Brain microvascular endothelial cell (primary cell): ENCODE data around the gene FMOD.

Experiments used
- DNase-seq: peaks from one replicate; pipeline ENCODE4 v3.0.0-alpha.2; 2020
- H3K27ac ChIP-seq: fragments of 250-450 bp; sonication (Bioruptor Pico); 2 replicates; pipeline ENCODE4 v1.5.1; 2020; ENCODE audit warnings: mild to moderate bottlenecking, moderate library complexity
- H3K27me3 ChIP-seq: fragments of 250-450 bp; sonication (Bioruptor Pico); replicated peaks from 2 replicates; pipeline ENCODE4 v1.5.1; 2020; ENCODE audit warnings: mild to moderate bottlenecking
- H3K36me3 ChIP-seq: fragments of 250-450 bp; sonication (Bioruptor Pico); replicated peaks from 2 replicates; pipeline ENCODE4 v1.5.1; 2020; ENCODE audit warnings: mild to moderate bottlenecking
- H3K4me3 ChIP-seq: 2 replicates; pipeline ENCODE4 v1.5.1; 2011; ENCODE audit warnings: low read depth, mild to moderate bottlenecking, control low read depth, low read length, moderate library complexity
- CTCF ChIP-seq: IDR thresholded peaks from 2 replicates; pipeline ENCODE4 v1.5.1; 2011; ENCODE audit warnings: low read depth, mild to moderate bottlenecking, moderate library complexity, low read length, control low read depth, inconsistent platforms; ENCODE audit errors: missing control alignments
- in situ Hi-C: cut with HindIII; loops from 2 replicates; pipeline ENCODE4 v1.10.0; 2017; ENCODE audit warnings: low sequenced_read_pairs, low pct_ligation_motif_present

Gene FMOD

DNA sequence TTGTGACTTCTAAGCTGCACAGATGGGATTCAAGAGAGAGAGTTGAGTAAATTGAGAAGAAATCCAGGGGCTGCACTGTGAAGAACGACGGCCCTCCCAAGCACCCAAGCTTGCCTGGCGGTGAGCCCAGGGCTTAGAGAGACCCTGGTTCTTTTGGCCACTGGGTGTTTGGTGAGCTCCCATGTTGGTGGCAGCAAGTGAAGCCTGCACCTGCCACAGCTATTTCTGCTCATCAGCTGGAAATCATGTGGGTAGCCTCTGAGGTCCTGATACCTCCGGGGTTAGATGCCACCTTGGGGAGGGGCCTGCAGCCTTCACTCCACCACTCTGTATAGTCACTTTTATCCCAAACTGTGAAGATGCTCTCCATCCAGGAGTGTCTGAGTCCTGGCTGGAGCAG lies 51.8 kb downstream of the FMOD start:
- no peaks in the 10 kb centered on the region for H3K36me3 ChIP-seq
- H3K4me3 ChIP-seq: no peak overlapping the region
- no peak for TF ChIP-seq CTCF
- H3K27me3 ChIP-seq: peaks cover 11% of the 10 kb centered on the region
- in situ Hi-C loops: no loop called here
- H3K27ac ChIP-seq: no peak overlapping the region
- DNase-seq: no peak

- no peak overlapping the region for H3K27ac ChIP-seq
- no peak overlapping the region for H3K4me3 ChIP-seq
- in situ Hi-C loops: no loop called here
- TF ChIP-seq CTCF: no peak
- DNase-seq: no peak
- H3K36me3 ChIP-seq: no peaks in the 10 kb centered on the region
- peaks cover 9% of the 10 kb centered on the region for H3K27me3 ChIP-seq
Observed at GRCh38 chr1:203296460-203297073, 54.4 kb downstream of the FMOD start.

- no peak overlapping the region for H3K27ac ChIP-seq
- in situ Hi-C loops: no loop called here
- no peak for DNase-seq
- H3K36me3 ChIP-seq: no peaks in the 10 kb centered on the region
- no peak for TF ChIP-seq CTCF
- H3K27me3 ChIP-seq: peaks cover 2% of the 10 kb centered on the region
- no peak overlapping the region for H3K4me3 ChIP-seq
Observed at GRCh38 chr1:203295796-203296195, 55.1 kb downstream of the FMOD start.

- Histone ChIP-seq H3K27ac (no peak overlapping the region), H3K27me3 (peaks cover 2% of the 10 kb centered on the region), H3K36me3 (no peaks in the 10 kb centered on the region), H3K4me3 (no peak overlapping the region)
- TF ChIP-seq CTCF: no peak
- DNase-seq: no peak
- in situ Hi-C loops: no loop called here
Observed at GRCh38 chr1:203291201-203292096, 59.5 kb downstream of the FMOD start.
